Endothelial cell of umbilical vein (primary cell): ENCODE data around the gene ING1. TPM values are rescaled to one million over a fixed set of nuclear protein-coding genes. Genes with fewer than 3 reads are reported as not detected.
A peak's percentile ranks its signal among the peaks of the same experiment; 100 is the strongest.

Source experiments
- BruUV-seq: library from RNA; stranded (reverse); fragments of 400-500 nt; replicated peaks from 2 replicates; lab custom pipeline; 2021; lab: Mats Ljungman, UMichigan
- CTCF ChIA-PET: fragments of 300-600, 350-600 bp; sonication (Branson Sonifier 250); formaldehyde crosslinking; loops from one replicate; lab custom pipeline; 2021; ENCODE audit warnings: antibody characterized with exemption, inconsistent platforms; lab: Charles Lee
- POLR2A ChIA-PET: fragments of 300-600, 350-600 bp; sonication (Branson Sonifier 250); formaldehyde crosslinking; loops from one replicate; lab custom pipeline; 2021; ENCODE audit warnings: antibody characterized with exemption, inconsistent platforms; lab: Charles Lee
- DNase-seq: peaks from one replicate; pipeline ENCODE4 v3.0.0-alpha.2; 2011; ENCODE audit warnings: low read depth, low spot score
- FAIRE-seq: peaks from 2 replicates; lab custom pipeline; 2011; peaks lifted over from hg19 to GRCh38; lab: Jason Lieb, UNC
- H2AFZ ChIP-seq: 2 replicates; pipeline ENCODE4 v1.6.0; 2012; ENCODE audit warnings: low read depth, low read length, control low read depth, inconsistent platforms
- H3K27ac ChIP-seq: 2 replicates; pipeline ENCODE4 v1.5.1; 2011; ENCODE audit warnings: low read depth, mild to moderate bottlenecking, control low read depth, low read length, moderate library complexity; ENCODE audit not compliant: insufficient read depth
- H3K27me3 ChIP-seq, 2 experiments: 2 replicates each; pipeline versions ENCODE4 v1.6.0 to v1.6.1; 2011; ENCODE audit warnings: low read length in 2 of 2, mixed read lengths in 1 of 2; ENCODE audit not compliant: control insufficient read depth in 2 of 2, insufficient read depth in 2 of 2
- H3K36me3 ChIP-seq, 2 experiments: 2 replicates in 1 of 2; 3 replicates in 1 of 2; pipeline ENCODE4 v1.5.1; 2011; ENCODE audit warnings: low read length in 2 of 2, mild to moderate bottlenecking in 1 of 2, moderate library complexity in 1 of 2; ENCODE audit not compliant: control insufficient read depth in 2 of 2, insufficient read depth in 2 of 2; ENCODE audit errors: extremely low read depth in 1 of 2
- H3K4me1 ChIP-seq: 3 replicates; pipeline ENCODE4 v1.5.1; 2011; ENCODE audit warnings: mild to moderate bottlenecking, low read length; ENCODE audit not compliant: control insufficient read depth, insufficient read depth; ENCODE audit errors: extremely low read depth
- H3K4me2 ChIP-seq: 2 replicates; pipeline ENCODE4 v1.6.1; 2011; ENCODE audit warnings: low read length, control low read depth, mixed read lengths; ENCODE audit not compliant: insufficient read depth
- H3K4me3 ChIP-seq, 3 experiments: fragments of 200-600 bp in 1 of 3; sonication (generic), shearing (Covaris generic) in 1 of 3; replicated peaks in 1 of 3; 2 replicates each; pipeline ENCODE4 v1.5.1; 2011 to 2016; ENCODE audit warnings: control low read depth in 3 of 3, low read length in 3 of 3, mild to moderate bottlenecking in 2 of 3, inconsistent platforms in 1 of 3, low read depth in 1 of 3, moderate library complexity in 1 of 3; ENCODE audit not compliant: insufficient read depth in 1 of 3
- H3K79me2 ChIP-seq: 2 replicates; pipeline ENCODE4 v1.6.0; 2012; ENCODE audit warnings: low read length, inconsistent platforms; ENCODE audit not compliant: control insufficient read depth, insufficient read depth
- H3K9ac ChIP-seq: replicated peaks from 2 replicates; pipeline ENCODE3; 2011; ENCODE audit warnings: low read length, control low read depth; ENCODE audit not compliant: insufficient read depth; ENCODE audit errors: extremely low read depth
- H3K9me1 ChIP-seq: replicated peaks from 3 replicates; pipeline ENCODE4 v1.6.0; 2011; ENCODE audit warnings: mild to moderate bottlenecking, low read length; ENCODE audit not compliant: control insufficient read depth, insufficient read depth; ENCODE audit errors: extremely low read depth
- H3K9me3 ChIP-seq: replicated peaks from 2 replicates; pipeline ENCODE4 v1.5.1; 2012; ENCODE audit warnings: low read length, inconsistent platforms; ENCODE audit not compliant: control insufficient read depth, insufficient read depth
- H4K20me1 ChIP-seq: replicated peaks from 2 replicates; pipeline ENCODE3; 2011; ENCODE audit warnings: mild to moderate bottlenecking, low read length; ENCODE audit not compliant: control insufficient read depth, insufficient read depth; ENCODE audit errors: extremely low read depth
- CTCF ChIP-seq, 2 donors: IDR thresholded peaks; 1 replicate in 1 of 2; 2 replicates in 1 of 2; pipeline ENCODE4 v1.5.1; 2011; ENCODE audit warnings: low read length in 2 of 2, mild to moderate bottlenecking in 2 of 2, moderate library complexity in 2 of 2, control low read depth in 1 of 2, inconsistent platforms in 1 of 2, low read depth in 1 of 2; ENCODE audit not compliant: insufficient read depth in 1 of 2; ENCODE audit errors: extremely low read depth in 1 of 2
- EZH2 ChIP-seq: IDR thresholded peaks from 2 replicates; pipeline ENCODE4 v1.6.1; 2012; ENCODE audit warnings: borderline replicate concordance, low read depth, mild to moderate bottlenecking, moderate library complexity, low read length, inconsistent platforms; ENCODE audit not compliant: severe bottlenecking
- FOS ChIP-seq: IDR thresholded peaks from 2 replicates; pipeline ENCODE4 v1.6.1; 2011; ENCODE audit warnings: mild to moderate bottlenecking, low read length, moderate library complexity, borderline replicate concordance; ENCODE audit not compliant: insufficient read depth
- JUN ChIP-seq: IDR thresholded peaks from 2 replicates; pipeline ENCODE4 v1.6.1; 2011; ENCODE audit warnings: borderline replicate concordance, low read depth; ENCODE audit not compliant: insufficient read length, insufficient read depth
- MAX ChIP-seq: IDR thresholded peaks from 2 replicates; pipeline ENCODE4 v1.6.1; 2011; ENCODE audit not compliant: insufficient read depth, insufficient read length
- MYC ChIP-seq: IDR thresholded peaks from one replicate; pipeline ENCODE4 v1.6.1; 2011; ENCODE audit warnings: mild to moderate bottlenecking, low read depth, low read length
- POLR2A ChIP-seq: IDR thresholded peaks from 2 replicates; pipeline ENCODE4 v1.6.1; 2012; ENCODE audit warnings: low read depth, mild to moderate bottlenecking, control low read depth, low read length
- POLR2AphosphoS5 ChIP-seq: IDR thresholded peaks from 2 replicates; pipeline ENCODE4 v1.6.1; 2012; ENCODE audit warnings: low read depth, mild to moderate bottlenecking, control low read depth, low read length, moderate library complexity; ENCODE audit not compliant: insufficient read depth
- dilution Hi-C: fragments of 300-500 bp; cut with MboI; formaldehyde crosslinking; loops from one replicate; pipeline ENCODE4 v1.15.0; 2019; ENCODE audit warnings: low sequenced_read_pairs; ENCODE audit not compliant: extremely low pct_ligation_motif_present
- intact Hi-C: fragments of 100-400 bp; cut with micrococcal nuclease; formaldehyde crosslinking; loops from one replicate; pipeline ENCODE4 v1.10.0; 2022
- polyA plus RNA-seq, 4 experiments: library from polyadenylated mRNA; depleted of rRNA in 3 of 4; stranded (reverse) in 3 of 4; unstranded in 1 of 4; fragments of >200 nt; gene quantifications; 2 replicates each; pipeline versions ENCODE4 v1.2.1 to v1.2.3, GENCODE V29; 2011 to 2012; ENCODE audit warnings: missing spikeins in 1 of 4
- total RNA-seq: library from RNA; stranded (reverse); gene quantifications from 2 replicates; pipeline ENCODE4 v1.2.3, GENCODE V29; 2021

The ING1 gene
- total and polyA plus RNA-seq, 2 donors (not counting 3 experiments of a cell fraction or from before 2014, with no cell fraction given) = 10.4 to 10.9 TPM

- peaks cover 19% of the 10 kb centered on the region for H3K79me2 ChIP-seq
- peak overlapping the region; percentile 73 for H2AFZ ChIP-seq
- H3K27me3 ChIP-seq = no peaks in the 10 kb centered on the region
- peak overlapping the region; percentile 98 for H3K4me2 ChIP-seq
- FAIRE-seq (no peak), DNase-seq (no peak)
- peak overlapping the region; percentile 44 for H3K27ac ChIP-seq
- CTCF ChIA-PET = interaction anchor here (0.8 kb wide), 1 partner anchor 210 kb away, joined by 3 read pairs; no protein-coding TSS in a partner anchor
- no peaks in the 10 kb centered on the region for H4K20me1 ChIP-seq
- TF ChIP-seq MAX (no peak), EZH2 (no peak), JUN (no peak), POLR2A (no peak), MYC (no peak), FOS (no peak)
- H3K36me3 ChIP-seq = no peaks in the 10 kb centered on the region
- dilution Hi-C loops = no loop called here
- H3K4me1 ChIP-seq = peaks cover 12% of the 10 kb centered on the region
- peak overlapping the region; percentile 77 for H3K9ac ChIP-seq
- no TSS peak for BruUV-seq
- POLR2A ChIA-PET = interaction anchor here (2.6 kb wide), 1 partner anchor 10 kb away, joined by 30 read pairs; no protein-coding TSS in a partner anchor
- intact Hi-C loops = no loop called here
- H3K4me3 ChIP-seq = peak overlapping the region; percentile 88 to 93 (median 91)
- H3K9me1 ChIP-seq = no peaks in the 10 kb centered on the region
- H3K9me3 ChIP-seq = no peaks in the 10 kb centered on the region
Measured at GRCh38 chr13:110705356-110705825, 8.1 kb upstream of the ING1 start.

- dilution Hi-C loops (no loop called here), intact Hi-C loops (loop anchor here (1.0 to 2.0 kb wide), 2 partner anchors 9 to 497 kb away; no protein-coding TSS in a partner anchor)
- H3K79me2 ChIP-seq = peaks cover 19% of the 10 kb centered on the region
- no TSS peak for BruUV-seq
- peaks cover 12% of the 10 kb centered on the region for H3K4me1 ChIP-seq
- peak within 1 kb of the TSS; percentile 98 for H3K4me2 ChIP-seq
- peak within 1 kb of the TSS; percentile 88 to 93 (median 91) for H3K4me3 ChIP-seq
- H2AFZ ChIP-seq = peak within 1 kb of the TSS; percentile 73
- TF ChIP-seq EZH2 (no peak), MAX (peak; percentile 50), POLR2A (peak; percentile 86), CTCF (IDR thresholded peaks at IDR 0.05; ENCODE audit: extremely low read depth in 1 of 2, insufficient read depth in 1 of 2, low read depth in 1 of 2, low read length in 2 of 2) (peak in 1 of 2 donors; percentile 13), POLR2AphosphoS5 (peak; percentile 61), JUN (no peak)
- CTCF ChIA-PET = interaction anchor here (0.7 to 0.8 kb wide), 2 partner anchors 9 to 209 kb away, joined by 3 read pairs; no protein-coding TSS in a partner anchor
- H3K27ac ChIP-seq = peak within 1 kb of the TSS; percentile 44
- FAIRE-seq (peak; percentile 82), DNase-seq (peak; percentile 94)
- POLR2A ChIA-PET = interaction anchor here (2.6 kb wide), 1 partner anchor 9 kb away, joined by 30 read pairs; no protein-coding TSS in a partner anchor
- no peaks in the 10 kb centered on the region for H4K20me1 ChIP-seq
- no peaks in the 10 kb centered on the region for H3K9me1 ChIP-seq
- no peaks in the 10 kb centered on the region for H3K27me3 ChIP-seq
- H3K36me3 ChIP-seq = no peaks in the 10 kb centered on the region
- no peaks in the 10 kb centered on the region for H3K9me3 ChIP-seq
- H3K9ac ChIP-seq = peak within 1 kb of the TSS; percentile 77
Measured at GRCh38 chr13:110705826-110706569, 7.5 kb upstream of the ING1 start, which contains the start of gene CARS2. CARS2 (minus strand) TSS chr13:110706116; CDS start chr13:110706093, 23 bp downstream.
